HepG2 (cell line): ENCODE measurements around the gene PPFIA3. TPM values are rescaled to one million over a fixed set of nuclear protein-coding genes. Genes with fewer than 3 reads are reported as not detected.

Experiments used
- DPF2 ChIP-seq: sonication (generic); formaldehyde crosslinking; IDR thresholded peaks from 2 replicates; pipeline ENCODE4 v1.4.0; 2020; ENCODE audit warnings: mild to moderate bottlenecking, low read depth, missing genetic modification reagents, borderline replicate concordance
- HNRNPUL1 ChIP-seq: fragments of 200-400 bp; formaldehyde crosslinking; IDR thresholded peaks from 2 replicates; pipeline ENCODE4 v1.6.1; 2017; ENCODE audit warnings: low read depth, mild to moderate bottlenecking, low read length, moderate library complexity
- ISL2 ChIP-seq: sonication (generic); formaldehyde crosslinking; IDR thresholded peaks from 2 replicates; pipeline ENCODE4 v1.5.0; 2020; ENCODE audit warnings: missing genetic modification reagents
- MZF1 ChIP-seq: sonication (generic); formaldehyde crosslinking; IDR thresholded peaks from 2 replicates; pipeline ENCODE4 v1.8.1; 2023; ENCODE audit warnings: mild to moderate bottlenecking, missing genetic modification reagents, borderline replicate concordance
- SOX13 ChIP-seq, 3 experiments: fragments of 450-650 bp in 1 of 3; sonication (generic) in 1 of 3; formaldehyde crosslinking in 1 of 3; IDR thresholded peaks in 2 of 3; conservative IDR thresholded peaks in 1 of 3; 2 replicates each; pipeline versions ENCODE4 v1.5.0 to v1.6.1; 2016 to 2020; ENCODE audit warnings: antibody characterized with exemption in 1 of 3, mild to moderate bottlenecking in 1 of 3, missing compliant biosample characterization in 1 of 3, missing genetic modification reagents in 1 of 3, moderate library complexity in 1 of 3
- SP1 ChIP-seq, 2 experiments: fragments of 450-650 bp in 1 of 2; sonication (generic) in 1 of 2; formaldehyde crosslinking in 1 of 2; IDR thresholded peaks; 2 replicates each; pipeline versions ENCODE4 v1.4.0 to v1.6.1; 2016 to 2020; ENCODE audit warnings: missing genetic modification reagents in 1 of 2
- ZKSCAN1 ChIP-seq: fragments of 150-350 bp; IDR thresholded peaks from 2 replicates; pipeline ENCODE4 v1.6.1; 2014; ENCODE audit warnings: low read length
- ZNF432 ChIP-seq: sonication (generic); formaldehyde crosslinking; IDR thresholded peaks from 2 replicates; pipeline ENCODE4 v1.5.0; 2020; ENCODE audit warnings: missing genetic modification reagents, mild to moderate bottlenecking, borderline replicate concordance
- ZNF563 ChIP-seq: sonication (generic); formaldehyde crosslinking; IDR thresholded peaks from 2 replicates; pipeline ENCODE4 v1.8.0; 2022; ENCODE audit warnings: mild to moderate bottlenecking, moderate library complexity, missing genetic modification reagents
- ZNF709 ChIP-seq: sonication (generic); formaldehyde crosslinking; IDR thresholded peaks from 2 replicates; pipeline ENCODE4 v1.5.0; 2020; ENCODE audit warnings: mild to moderate bottlenecking, missing genetic modification reagents
- ZNF720 ChIP-seq: sonication (generic); formaldehyde crosslinking; IDR thresholded peaks from 2 replicates; pipeline ENCODE4 v1.4.0; 2020; ENCODE audit warnings: missing genetic modification reagents
- ZNF879 ChIP-seq: sonication (generic); formaldehyde crosslinking; IDR thresholded peaks from 2 replicates; pipeline ENCODE4 v1.8.1; 2023; ENCODE audit warnings: missing genetic modification reagents
- polyA plus RNA-seq, 8 experiments: library from polyadenylated mRNA; depleted of rRNA in 3 of 8; stranded (reverse) in 7 of 8; unstranded in 1 of 8; fragments of >200 nt; fragmentation: Illumina TruSeq in 4 of 8; extraction: Trizol in 4 of 8; gene quantifications; 2 replicates each; pipeline versions ENCODE4 v1.2.1 to v1.2.3, GENCODE V29; 2011 to 2016; ENCODE audit warnings: low read depth in 4 of 8, missing spikeins in 1 of 8, mixed read lengths in 1 of 8; ENCODE audit not compliant: insufficient read depth in 1 of 8
- total RNA-seq, 5 experiments: library from RNA; depleted of rRNA; stranded (reverse); fragments of >200 nt; fragmentation: Illumina TruSeq; extraction: Trizol; gene quantifications; 2 replicates each; pipeline ENCODE4 v1.2.3, GENCODE V29; 2016; ENCODE audit warnings: low read depth in 1 of 5
- TF ChIP-seq, protein P1 (sequence below): sonication (generic); formaldehyde crosslinking; IDR thresholded peaks from 2 replicates; pipeline ENCODE4 v1.4.0; 2020; ENCODE audit warnings: missing genetic modification reagents
- TF ChIP-seq, protein P2 (sequence below): sonication (generic); formaldehyde crosslinking; IDR thresholded peaks from 2 replicates; pipeline ENCODE4 v1.5.0; 2020; ENCODE audit warnings: missing genetic modification reagents, mild to moderate bottlenecking, borderline replicate concordance
- TF ChIP-seq, protein P3 (sequence below): sonication (generic); formaldehyde crosslinking; IDR thresholded peaks from 2 replicates; pipeline ENCODE4 v1.9.0; 2021; ENCODE audit warnings: missing genetic modification reagents, borderline replicate concordance
- TF ChIP-seq, protein P4 (sequence below): sonication (generic); formaldehyde crosslinking; IDR thresholded peaks from 2 replicates; pipeline ENCODE4 v1.8.1; 2023; ENCODE audit warnings: missing genetic modification reagents, inconsistent platforms, borderline replicate concordance
- TF ChIP-seq, protein P5 (sequence below): sonication (generic); formaldehyde crosslinking; IDR thresholded peaks from 2 replicates; pipeline ENCODE4 v1.5.0; 2020; ENCODE audit warnings: mild to moderate bottlenecking, missing genetic modification reagents

PPFIA3 gene
- total and polyA plus RNA-seq, 2 of the 13 experiments (the other 11 are each of a cell fraction or from before 2014, with no cell fraction given): 6.7 to 8.6 TPM

DNA sequence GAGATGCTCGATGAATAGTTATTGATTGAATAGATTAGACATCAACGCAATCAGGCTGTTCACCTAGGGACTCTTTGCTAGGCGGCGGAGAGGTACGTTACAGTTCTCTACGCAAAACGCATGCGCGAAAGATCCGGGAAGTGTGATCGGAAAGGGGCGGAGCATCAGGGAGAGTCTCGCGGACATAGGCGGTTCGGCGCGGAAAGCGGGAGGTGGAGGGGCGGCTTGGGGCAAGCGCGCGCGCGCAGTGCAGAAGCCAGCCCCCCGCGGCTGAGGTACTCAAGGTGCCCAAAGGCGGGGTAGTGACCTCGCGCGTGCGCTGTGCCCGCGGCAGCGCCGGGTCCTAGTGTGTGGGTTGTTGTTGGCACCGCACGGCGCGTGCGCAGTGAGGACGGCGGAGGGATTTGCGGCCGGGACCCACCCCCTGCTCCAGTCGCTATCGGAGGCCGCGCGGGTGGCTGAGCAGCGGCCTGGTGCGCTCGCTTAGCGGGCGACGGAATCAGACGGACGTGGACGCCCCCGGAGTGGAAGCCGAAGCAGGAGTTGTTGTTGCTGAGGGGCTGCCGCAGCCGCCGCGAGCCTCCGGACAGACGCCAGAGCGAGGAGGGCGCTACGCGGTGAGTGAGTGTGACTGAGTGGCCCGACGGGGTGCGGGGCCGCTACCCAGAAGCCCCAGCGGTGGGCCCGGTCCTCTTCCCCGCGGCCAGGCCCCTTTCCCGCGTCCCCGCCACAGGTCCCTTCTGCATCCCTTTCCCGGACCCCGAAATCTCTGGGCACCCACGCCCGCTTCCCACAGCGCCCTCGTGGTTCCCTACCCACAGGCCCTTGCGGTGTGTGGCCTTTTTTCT, 34.1 kb upstream of the PPFIA3 start, which contains the start of gene SNRNP70 (continued):
- TF ChIP-seq HNRNPUL1 (peak; percentile 71; the same call in 1 of the 2 replicates), DPF2 (CRISPR knock-in tag) (no peak), ZNF563 (CRISPR knock-in tag) (peak; percentile 46), MZF1 (CRISPR knock-in tag) (no peak), ZNF720 (CRISPR knock-in tag) (no peak), ISL2 (CRISPR knock-in tag) (peak; percentile 72), SOX13 (IDR thresholded peaks at IDR 0.05) (no peak), SOX13 (CRISPR knock-in tag; conservative IDR thresholded peaks at IDR 0.05 in 1 of 2, IDR thresholded peaks at IDR 0.05 in 1 of 2) (0 out of 4 replicates have a peak, but pooled peaks of 1 of the 2 experiments have one; percentile 28), ZNF709 (CRISPR knock-in tag) (0 out of 2 replicates have a peak, but pooled peaks have one; percentile 49), ZNF879 (peak; percentile 22; the same call in 1 of the 2 replicates), ZKSCAN1 (no peak), SP1 (IDR thresholded peaks at IDR 0.05) (no peak), SP1 (CRISPR knock-in tag; IDR thresholded peaks at IDR 0.05) (peak; percentile 87), ZNF432 (CRISPR knock-in tag) (peak; percentile 87; the same call in 1 of the 2 replicates)
- TF ChIP-seq, protein P1, sequence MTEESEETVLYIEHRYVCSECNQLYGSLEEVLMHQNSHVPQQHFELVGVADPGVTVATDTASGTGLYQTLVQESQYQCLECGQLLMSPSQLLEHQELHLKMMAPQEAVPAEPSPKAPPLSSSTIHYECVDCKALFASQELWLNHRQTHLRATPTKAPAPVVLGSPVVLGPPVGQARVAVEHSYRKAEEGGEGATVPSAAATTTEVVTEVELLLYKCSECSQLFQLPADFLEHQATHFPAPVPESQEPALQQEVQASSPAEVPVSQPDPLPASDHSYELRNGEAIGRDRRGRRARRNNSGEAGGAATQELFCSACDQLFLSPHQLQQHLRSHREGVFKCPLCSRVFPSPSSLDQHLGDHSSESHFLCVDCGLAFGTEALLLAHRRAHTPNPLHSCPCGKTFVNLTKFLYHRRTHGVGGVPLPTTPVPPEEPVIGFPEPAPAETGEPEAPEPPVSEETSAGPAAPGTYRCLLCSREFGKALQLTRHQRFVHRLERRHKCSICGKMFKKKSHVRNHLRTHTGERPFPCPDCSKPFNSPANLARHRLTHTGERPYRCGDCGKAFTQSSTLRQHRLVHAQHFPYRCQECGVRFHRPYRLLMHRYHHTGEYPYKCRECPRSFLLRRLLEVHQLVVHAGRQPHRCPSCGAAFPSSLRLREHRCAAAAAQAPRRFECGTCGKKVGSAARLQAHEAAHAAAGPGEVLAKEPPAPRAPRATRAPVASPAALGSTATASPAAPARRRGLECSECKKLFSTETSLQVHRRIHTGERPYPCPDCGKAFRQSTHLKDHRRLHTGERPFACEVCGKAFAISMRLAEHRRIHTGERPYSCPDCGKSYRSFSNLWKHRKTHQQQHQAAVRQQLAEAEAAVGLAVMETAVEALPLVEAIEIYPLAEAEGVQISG (CRISPR knock-in tag): peak; percentile 78
- TF ChIP-seq, protein P2, sequence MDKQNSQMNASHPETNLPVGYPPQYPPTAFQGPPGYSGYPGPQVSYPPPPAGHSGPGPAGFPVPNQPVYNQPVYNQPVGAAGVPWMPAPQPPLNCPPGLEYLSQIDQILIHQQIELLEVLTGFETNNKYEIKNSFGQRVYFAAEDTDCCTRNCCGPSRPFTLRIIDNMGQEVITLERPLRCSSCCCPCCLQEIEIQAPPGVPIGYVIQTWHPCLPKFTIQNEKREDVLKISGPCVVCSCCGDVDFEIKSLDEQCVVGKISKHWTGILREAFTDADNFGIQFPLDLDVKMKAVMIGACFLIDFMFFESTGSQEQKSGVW (CRISPR knock-in tag): no peak
- TF ChIP-seq, protein P3, sequence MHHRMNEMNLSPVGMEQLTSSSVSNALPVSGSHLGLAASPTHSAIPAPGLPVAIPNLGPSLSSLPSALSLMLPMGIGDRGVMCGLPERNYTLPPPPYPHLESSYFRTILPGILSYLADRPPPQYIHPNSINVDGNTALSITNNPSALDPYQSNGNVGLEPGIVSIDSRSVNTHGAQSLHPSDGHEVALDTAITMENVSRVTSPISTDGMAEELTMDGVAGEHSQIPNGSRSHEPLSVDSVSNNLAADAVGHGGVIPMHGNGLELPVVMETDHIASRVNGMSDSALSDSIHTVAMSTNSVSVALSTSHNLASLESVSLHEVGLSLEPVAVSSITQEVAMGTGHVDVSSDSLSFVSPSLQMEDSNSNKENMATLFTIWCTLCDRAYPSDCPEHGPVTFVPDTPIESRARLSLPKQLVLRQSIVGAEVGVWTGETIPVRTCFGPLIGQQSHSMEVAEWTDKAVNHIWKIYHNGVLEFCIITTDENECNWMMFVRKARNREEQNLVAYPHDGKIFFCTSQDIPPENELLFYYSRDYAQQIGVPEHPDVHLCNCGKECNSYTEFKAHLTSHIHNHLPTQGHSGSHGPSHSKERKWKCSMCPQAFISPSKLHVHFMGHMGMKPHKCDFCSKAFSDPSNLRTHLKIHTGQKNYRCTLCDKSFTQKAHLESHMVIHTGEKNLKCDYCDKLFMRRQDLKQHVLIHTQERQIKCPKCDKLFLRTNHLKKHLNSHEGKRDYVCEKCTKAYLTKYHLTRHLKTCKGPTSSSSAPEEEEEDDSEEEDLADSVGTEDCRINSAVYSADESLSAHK (CRISPR knock-in tag): no peak
- TF ChIP-seq, protein P4, sequence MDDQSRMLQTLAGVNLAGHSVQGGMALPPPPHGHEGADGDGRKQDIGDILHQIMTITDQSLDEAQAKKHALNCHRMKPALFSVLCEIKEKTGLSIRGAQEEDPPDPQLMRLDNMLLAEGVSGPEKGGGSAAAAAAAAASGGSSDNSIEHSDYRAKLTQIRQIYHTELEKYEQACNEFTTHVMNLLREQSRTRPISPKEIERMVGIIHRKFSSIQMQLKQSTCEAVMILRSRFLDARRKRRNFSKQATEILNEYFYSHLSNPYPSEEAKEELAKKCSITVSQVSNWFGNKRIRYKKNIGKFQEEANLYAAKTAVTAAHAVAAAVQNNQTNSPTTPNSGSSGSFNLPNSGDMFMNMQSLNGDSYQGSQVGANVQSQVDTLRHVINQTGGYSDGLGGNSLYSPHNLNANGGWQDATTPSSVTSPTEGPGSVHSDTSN (CRISPR knock-in tag): 0 out of 2 replicates have a peak, but pooled peaks have one; percentile 80
- TF ChIP-seq, protein P5, sequence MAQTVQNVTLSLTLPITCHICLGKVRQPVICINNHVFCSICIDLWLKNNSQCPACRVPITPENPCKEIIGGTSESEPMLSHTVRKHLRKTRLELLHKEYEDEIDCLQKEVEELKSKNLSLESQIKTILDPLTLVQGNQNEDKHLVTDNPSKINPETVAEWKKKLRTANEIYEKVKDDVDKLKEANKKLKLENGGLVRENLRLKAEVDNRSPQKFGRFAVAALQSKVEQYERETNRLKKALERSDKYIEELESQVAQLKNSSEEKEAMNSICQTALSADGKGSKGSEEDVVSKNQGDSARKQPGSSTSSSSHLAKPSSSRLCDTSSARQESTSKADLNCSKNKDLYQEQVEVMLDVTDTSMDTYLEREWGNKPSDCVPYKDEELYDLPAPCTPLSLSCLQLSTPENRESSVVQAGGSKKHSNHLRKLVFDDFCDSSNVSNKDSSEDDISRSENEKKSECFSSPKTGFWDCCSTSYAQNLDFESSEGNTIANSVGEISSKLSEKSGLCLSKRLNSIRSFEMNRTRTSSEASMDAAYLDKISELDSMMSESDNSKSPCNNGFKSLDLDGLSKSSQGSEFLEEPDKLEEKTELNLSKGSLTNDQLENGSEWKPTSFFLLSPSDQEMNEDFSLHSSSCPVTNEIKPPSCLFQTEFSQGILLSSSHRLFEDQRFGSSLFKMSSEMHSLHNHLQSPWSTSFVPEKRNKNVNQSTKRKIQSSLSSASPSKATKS (CRISPR knock-in tag): peak; percentile 82; the same call in 1 of the 2 replicates
